HFF-Myc (cell line): ENCODE results near the gene TSPAN18.

Experiments used
- DNase-seq: peaks from one replicate; pipeline ENCODE4 v3.0.0-alpha.2; 2011; ENCODE audit warnings: low read depth; ENCODE audit errors: extremely low read depth
- H3K4me3 ChIP-seq: replicated peaks from 2 replicates; pipeline ENCODE4 v1.5.1; 2011; ENCODE audit warnings: low read depth, mild to moderate bottlenecking, control low read depth, low read length
- CTCF ChIP-seq: IDR thresholded peaks from 2 replicates; pipeline ENCODE4 v1.5.1; 2012; ENCODE audit warnings: mild to moderate bottlenecking, low read depth, low read length, control low read depth; ENCODE audit errors: missing control alignments

Gene TSPAN18

GRCh38 chr11:44823006-44823405 lies 96.2 kb downstream of the TSPAN18 start:
- DNase-seq: no peak
- peak; percentile 58 for TF ChIP-seq CTCF
- no peak overlapping the region for H3K4me3 ChIP-seq

- no peak overlapping the region for H3K4me3 ChIP-seq
- no peak for TF ChIP-seq CTCF
- no peak for DNase-seq
Observed at GRCh38 chr11:44823868-44824267, 97.1 kb downstream of the TSPAN18 start.

GRCh38 chr11:44824300-44824704 lies 97.5 kb downstream of the TSPAN18 start:
- no peak overlapping the region for H3K4me3 ChIP-seq
- DNase-seq: no peak
- no peak for TF ChIP-seq CTCF

- no peak for DNase-seq
- H3K4me3 ChIP-seq: no peak overlapping the region
- TF ChIP-seq CTCF: no peak
Observed at GRCh38 chr11:44825058-44825785, 98.5 kb downstream of the TSPAN18 start.

- no peak overlapping the region for H3K4me3 ChIP-seq
Observed at GRCh38 chr11:44826922-44827643, 100.3 kb downstream of the TSPAN18 start.

GRCh38 chr11:44828296-44828695 lies 101.5 kb downstream of the TSPAN18 start:
- H3K4me3 ChIP-seq: no peak overlapping the region
- TF ChIP-seq CTCF: no peak
- DNase-seq: no peak

More at GRCh38 chr11:44826922-44827643, 100.3 kb downstream of the TSPAN18 start:
- no peak for DNase-seq
- TF ChIP-seq CTCF: no peak
